HG03457 (cell line): ENCODE data around the gene PRDM2.
A peak's percentile ranks its signal among the peaks of the same experiment; 100 is the strongest.
"Not testable (repeated sequence)": the region's sequence is repeated elsewhere in the genome, so short reads cannot be mapped to it uniquely, and the experiment has no call there.

ENCODE experiments used
- ATAC-seq: cut with Tn5 transposase; IDR thresholded peaks from one replicate; pipeline ENCODE4 v1.9.1; 2021; ENCODE audit warnings: moderate number of reproducible peaks; ENCODE audit not compliant: unreplicated experiment

Gene PRDM2

DNA sequence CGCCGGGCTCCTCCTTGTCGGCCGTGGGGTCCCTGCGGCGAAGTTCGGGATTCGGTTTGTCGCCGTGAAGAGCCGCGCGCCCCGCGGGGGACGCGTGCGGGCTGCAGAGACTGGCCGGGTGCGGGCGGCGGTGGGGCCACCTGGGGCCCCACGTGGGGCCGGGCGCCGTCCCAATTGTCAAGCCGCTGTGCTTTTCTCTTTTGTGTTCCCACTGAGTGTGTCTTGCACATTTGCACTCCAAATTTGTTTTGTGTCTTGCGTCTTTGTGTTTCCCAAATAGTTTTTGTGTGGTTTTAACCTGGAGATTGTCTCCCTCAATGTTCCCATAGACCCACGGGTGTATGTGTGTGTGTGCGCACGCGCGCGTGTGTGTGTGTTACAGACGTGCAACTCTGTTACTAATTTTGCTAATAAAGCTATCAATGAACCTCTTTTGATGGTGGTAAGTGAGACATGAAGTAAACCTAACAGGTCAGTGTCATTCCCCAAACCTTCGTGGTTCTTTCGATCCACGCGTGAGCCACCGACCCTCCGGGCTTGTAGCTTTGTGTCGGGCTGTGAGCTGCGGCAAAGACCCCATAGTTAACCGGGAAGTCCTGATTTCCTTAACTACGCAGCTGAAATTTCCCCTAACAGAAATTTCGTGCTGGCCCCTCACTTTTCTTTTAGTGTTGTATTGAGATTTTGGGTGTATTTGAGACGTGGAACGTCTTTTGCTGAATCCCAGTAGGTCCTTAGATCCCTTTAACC is 708 bp downstream of the PRDM2 start:
- ATAC-seq, result peak; percentile 23

DNA sequence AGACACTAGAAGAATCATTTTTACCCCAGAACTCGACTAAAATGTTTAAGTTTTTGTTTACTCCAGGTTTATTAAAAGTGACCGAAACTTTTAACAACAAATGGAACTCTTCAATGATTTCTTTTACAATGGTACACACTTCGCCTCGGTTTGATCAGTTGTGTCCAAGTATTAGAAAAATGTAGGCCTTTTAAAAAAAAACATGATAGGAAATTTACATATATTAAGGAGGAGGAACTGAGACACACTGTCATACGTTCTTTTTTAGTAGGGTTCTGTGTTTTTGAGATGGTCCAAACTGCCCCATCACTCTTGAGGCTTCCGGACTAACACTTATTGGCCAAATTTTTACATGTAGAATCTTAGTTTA is 1.3 kb downstream of the PRDM2 start:
- ATAC-seq, result no peak

DNA sequence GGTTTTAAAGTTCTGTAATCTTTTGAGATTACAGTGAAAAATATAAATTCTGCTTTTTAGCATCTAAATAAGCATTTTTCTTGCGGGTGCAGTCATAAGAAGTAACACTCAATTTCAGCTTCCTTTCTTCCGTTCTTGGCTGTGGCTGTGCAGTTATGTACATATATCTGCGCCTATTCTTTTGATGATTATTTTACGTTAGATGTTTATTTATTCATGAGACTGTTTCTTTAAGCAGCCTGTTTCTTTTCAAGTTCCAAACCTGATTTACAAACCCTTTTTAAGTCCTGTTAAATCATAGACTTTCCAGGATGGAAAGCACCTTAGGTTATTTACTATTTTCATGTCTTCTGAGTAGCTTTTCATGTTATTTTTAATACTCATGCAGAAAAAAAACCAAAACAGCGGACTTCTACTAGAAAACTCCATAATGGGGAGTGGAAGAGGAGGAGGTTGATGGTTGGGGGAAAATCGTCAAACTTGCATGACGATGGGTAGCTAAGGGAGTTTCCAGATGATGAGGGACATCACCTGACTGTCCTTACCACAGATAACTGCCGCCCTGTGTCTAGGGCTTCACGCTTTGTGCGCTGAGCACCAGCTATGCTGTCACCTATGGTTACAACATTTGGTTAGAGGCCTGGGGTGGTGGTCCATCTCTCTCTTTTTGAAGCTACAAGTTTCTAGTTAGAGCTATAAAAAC is 2.6 kb downstream of the PRDM2 start:
- ATAC-seq, result peak; percentile 68

DNA sequence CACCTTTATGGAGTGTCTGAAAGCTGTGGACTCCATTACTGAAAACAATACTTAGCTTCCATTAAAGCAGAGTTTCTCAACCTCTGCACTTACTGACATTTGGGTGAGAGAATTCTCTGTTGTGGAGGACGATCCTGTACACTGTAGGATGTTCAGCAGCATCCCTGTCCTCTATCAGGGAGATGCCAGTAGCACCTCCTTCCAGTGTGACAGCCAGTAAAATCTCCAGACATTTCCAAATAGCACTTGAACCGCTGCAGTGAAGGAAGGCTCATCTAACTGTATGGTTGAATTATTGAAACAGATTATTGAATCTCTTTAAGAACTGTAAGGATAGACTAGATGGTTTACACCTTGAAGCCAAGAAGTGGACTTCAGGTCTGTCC is 3.1 kb downstream of the PRDM2 start:
- peak; percentile 15 for ATAC-seq

DNA sequence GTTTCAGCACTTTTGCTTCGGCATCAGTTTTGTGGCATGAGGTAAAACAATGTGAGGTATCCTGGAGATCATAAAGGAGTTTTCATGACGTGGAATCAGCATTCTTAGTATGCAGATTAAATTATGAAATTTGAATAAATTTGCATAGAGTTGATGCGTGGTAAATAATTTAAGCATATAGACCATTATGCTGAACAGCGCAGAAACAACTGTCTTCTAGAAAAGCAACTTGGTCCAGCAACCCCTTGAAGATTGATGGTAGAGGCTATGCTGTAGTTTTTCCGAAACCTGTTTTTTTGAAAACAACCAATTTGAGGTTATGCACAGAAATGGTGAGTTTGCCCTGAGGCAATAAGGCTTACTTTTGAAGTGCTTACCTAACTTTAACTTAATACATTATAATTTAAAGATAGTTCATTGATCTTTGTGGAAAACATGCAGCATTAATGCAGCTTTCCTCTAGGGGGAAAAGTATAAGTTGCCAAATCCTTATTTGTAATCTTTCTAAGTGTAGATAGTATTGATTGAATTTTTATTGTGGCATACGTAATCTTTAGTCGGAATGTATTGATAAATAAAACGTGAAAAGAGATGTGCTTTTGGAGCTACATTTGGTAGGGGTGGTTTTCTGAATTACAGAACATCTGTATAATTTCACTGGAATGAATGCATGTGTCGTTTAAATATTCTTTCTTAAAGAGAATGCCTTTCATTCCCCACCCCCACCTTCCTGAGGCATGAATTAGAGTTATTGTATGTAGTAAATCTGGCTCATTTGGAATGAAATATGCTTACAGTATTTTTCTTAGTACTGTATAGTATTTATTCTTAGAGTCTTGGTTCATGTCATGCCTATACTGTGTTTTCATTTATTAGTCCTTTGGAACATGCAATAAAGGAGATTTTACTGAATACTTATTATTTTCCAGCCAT is 3.8 kb downstream of the PRDM2 start:
- no peak for ATAC-seq

DNA sequence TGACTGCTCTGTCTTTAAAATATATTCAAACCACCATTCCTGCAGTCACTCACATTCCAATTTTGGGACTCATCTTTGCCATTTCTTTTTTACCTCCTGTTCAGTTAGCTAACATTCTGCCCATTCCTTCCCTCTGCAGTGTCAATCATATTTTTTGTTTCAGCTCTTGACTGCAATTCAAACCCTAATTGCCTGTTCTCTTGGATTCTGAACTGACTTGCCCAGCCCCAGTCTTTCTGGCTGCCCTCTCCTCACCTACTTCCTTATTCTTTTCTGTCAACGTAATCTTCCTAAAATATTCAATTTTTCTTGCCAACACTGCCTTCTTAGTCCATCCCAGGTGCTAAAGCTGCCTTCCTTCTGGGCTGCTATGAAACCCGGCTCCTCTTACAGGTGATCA is 6.1 kb downstream of the PRDM2 start:
- no peak for ATAC-seq

DNA sequence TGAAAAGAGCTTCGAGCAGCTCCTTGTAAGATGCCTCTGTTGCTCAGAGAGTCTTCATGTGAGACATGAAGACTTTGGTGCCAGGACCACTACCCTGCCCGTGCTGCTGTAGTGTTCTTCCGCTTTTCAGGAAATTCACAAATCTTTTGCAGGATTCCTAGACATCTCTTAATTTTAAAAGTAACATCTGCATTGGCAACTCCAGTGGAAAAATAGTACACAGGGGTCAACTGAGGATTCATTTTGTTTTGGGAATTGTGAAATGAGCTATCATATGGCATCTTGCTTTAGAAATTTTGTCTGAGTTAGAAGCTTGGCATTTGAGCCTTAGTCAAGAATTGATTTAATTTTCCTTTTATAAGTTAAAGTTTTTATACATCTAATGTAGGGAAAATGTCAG is 7.2 kb downstream of the PRDM2 start:
- ATAC-seq, result no peak

DNA sequence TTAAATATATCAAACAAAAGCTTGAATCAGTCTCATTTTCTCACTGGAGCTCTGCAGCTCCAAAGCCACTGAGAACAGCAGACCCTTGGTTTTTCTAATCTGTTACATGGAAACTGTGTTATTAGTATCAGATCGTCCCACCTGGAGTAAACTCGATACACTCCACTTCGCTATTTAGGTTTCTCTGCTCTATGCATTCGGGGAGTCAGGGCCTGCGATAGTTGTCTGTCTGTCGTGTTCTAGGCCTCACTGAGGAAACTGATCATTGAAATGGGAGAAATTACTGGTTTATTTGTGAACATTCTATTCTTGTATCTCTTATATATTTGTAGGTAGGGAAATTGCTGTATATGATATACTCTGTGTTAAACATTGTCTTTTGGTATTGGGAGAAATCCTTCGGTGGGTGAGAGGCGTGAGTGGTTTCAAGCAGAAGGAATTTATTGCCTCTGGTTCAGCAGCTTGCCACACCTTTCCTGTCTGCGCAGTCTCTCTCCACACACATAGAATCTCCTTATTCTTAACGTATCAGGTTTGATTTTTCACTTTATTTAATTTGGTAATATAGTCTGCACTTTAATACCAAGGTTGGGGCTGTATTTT is 8.5 kb downstream of the PRDM2 start:
- no peak for ATAC-seq

DNA sequence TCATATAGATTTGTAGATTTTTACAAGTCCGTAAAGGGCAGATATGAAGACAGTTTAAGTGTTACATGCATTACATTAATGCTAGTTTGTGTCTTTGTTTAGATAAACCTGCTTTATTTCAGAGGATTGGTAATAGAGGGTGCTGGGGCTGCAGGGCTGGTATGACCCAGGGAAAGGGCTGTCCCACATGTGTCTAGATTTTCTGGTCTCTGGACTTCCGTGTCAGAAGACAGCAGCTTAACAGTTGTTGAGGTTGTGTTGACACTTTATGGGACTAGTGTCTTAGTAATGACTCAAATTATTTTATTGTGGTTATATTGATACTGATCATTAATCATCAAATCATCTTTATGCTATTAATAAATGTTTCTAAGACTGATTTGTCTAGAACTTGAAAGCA is 10.1 kb downstream of the PRDM2 start:
- ATAC-seq, result no peak

DNA sequence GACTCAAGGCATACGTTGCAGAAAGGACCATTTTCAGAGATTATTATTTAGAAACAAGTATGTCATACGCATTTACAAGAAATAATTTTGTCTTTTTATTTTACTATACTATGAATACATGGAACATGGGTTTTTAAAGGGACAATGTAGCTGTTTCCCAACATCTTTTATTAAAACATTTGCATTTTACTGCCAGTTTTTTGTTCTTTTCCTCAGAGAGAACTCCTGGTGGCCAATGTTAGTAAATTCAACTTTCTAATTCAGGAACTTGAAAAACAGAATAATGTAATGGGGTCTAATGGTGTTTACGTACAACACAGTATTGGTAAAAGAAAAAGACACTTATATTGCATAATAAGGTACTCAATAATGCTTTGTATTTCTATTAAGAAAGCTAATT is 14.9 kb downstream of the PRDM2 start:
- no peak for ATAC-seq

DNA sequence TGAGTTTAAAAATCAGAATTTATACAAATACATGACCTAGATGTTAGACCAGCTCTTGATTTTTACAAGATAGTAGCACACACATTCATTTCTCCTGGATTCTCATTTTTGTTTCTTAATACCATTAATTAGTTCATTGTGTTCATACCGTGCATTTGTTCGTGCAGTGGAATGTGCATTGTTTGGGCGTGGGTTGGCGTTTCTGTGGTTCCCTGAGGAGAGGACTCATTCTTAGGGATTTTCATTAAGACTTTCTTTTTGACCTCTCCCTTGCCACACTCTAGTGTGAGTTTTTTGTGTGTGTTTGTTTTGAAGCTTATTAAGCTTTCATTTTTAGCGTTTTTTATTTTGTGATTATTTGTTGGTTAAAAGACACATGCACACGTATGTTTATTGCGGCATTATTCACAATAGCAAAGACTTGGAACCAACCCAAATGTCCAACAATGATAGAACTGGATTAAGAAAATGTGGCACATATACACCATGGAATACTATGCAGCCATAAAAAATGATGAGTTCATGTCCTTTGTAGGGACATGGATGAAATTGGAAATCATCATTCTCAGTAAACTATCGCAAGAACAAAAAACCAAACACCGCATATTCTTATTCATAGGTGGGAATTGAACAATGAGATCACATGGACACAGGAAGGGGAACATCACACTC is 15.8 kb downstream of the PRDM2 start:
- ATAC-seq, result not testable (repeated sequence)

DNA sequence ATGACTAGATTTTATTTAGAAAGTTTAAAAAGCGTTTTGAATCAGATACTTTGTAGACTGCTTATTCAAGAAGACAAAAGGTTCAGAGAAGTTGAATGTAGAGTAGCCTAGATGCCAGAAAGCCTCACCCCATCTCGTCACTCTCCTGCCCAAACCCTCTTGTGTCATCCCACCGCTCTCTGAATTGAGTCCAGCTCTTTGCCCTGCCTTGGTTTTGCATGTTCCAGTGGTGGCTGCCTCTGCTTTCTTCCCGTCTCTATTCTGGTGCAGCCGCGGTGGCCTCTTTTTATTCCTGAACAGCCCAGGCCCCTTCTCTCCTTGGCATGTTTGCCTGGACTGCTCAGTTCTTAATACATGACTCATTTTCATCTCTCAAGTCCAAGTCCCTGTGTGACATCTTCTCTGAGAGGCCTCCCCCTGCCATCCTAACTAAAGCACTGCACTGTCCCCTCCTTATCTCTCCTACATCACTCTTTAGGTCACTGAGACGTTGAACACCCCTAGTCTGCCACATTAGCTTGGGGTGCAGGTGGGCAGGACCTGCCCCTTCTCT is 22.9 kb downstream of the PRDM2 start:
- ATAC-seq, result no peak

DNA sequence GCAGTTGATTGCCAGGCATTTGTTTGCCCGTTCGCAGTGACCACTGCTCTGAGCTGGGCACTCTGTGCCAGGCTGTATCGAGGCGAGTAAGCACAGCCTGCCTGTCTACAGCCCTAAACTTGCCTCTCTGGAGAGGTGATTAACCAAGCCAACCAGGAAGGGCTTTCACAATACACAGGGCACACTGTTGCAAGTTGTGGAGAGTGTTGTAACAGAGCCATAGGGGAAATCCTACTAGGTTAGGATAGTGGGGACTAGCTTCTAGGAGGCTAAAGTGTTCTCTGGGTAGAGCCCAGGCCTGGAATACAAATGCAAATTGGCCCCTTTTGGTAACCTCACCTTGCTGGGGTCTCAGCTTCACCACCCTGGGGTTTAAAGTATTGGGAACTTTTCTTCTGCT is 23.8 kb downstream of the PRDM2 start:
- no peak for ATAC-seq

DNA sequence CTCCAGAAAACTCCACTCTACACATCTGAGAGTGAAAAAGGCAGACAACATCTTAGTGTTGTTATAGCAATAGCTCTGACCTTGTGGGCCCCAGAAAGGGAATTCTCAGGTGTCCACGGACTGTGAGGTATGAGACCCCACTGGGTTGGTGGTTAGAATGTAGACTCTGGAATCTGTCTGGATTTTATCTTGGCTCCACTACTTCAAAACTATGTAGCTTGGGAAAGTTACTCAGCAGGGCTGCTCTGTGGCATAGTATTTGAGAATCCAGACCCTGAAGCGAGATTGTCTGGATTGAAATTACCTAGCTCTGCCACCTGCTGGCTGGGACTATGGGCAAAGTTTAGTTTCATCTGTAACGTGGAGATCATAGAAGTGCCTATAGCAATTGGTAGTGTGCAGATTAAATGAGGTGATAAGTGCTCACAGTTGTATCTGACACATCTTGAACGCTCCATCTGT is 25.8 kb downstream of the PRDM2 start:
- no peak for ATAC-seq

DNA sequence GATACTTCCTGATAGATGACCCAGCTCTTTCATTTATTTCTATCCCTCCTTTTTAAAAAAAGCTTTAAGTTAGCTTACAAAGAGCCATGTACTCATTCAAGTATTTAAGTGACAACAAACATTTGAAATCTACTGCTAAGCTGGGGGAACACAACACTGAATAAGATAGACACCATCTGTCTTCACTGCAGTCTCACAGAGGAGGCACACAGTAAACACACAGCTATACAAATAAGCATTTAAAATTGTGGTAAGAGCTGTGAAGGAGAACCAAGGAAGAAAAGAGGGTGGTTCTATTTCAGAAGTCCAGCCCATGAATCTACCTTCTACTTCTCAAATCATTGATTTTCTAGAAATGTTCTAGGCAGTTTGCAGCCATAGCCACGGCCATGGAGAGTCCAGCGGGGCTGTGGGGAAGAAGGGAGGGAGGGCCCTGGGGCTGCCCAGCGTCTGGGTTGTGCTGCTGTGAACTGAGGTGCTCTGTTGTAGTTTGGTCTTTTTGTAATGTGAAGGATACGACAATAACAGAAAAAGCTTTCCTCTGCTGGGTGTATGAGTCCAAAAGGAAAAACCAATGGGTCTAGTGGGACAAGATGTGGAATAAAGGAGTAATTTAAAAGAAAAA is 28.2 kb downstream of the PRDM2 start:
- ATAC-seq, result no peak

DNA sequence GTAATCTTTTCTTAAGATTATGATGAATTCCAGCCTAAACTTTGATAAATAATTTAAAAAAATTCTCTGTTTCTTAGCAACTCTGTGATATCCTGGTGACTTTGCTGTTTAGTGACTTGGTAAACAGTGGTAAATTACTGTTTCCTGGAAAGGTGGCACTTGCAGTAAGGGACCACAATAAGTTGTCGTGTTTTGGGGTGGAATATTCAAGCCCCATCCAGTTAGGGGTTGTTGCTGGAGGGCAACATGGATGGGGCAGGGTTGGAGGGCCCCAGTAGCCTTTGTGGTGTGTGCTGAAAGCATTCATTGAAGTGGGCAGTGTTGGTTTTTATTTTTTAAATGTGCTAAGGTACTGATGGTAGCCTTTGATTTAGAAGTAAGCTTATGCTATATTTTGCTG is 30.3 kb downstream of the PRDM2 start:
- no peak for ATAC-seq

DNA sequence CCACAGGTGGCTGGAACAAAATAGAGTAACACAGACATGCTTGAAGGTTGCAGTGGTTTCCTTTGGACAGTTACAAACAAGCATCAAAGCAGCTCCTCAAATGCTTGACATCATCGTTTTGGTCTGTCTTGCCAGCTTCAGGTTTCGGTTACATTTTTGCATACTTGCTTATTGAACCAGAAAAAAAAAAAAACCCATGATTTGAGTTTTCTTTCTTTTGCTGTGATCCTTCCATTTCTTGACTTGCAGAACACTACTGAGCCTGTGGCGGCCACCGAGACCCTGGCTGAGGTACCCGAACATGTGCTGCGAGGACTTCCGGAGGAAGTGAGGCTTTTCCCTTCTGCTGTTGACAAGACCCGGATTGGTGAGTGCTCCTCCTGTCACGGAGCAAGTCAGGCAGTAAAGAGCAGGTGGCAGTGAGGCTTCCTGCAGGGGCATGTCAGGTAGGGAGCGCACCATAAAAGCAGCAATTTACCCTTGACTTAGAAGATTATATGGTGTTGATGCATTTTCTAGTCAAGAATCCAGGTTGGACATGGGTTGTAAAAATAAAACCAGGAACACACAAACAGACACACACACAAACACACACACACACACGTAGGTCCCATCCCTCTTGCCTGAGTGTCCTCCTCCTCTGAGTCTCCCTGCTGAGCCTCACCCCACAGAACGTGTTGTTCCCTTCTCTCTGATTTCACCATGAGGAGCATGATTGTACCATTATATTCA is 30.9 kb downstream of the PRDM2 start:
- ATAC-seq, result peak; percentile 85

DNA sequence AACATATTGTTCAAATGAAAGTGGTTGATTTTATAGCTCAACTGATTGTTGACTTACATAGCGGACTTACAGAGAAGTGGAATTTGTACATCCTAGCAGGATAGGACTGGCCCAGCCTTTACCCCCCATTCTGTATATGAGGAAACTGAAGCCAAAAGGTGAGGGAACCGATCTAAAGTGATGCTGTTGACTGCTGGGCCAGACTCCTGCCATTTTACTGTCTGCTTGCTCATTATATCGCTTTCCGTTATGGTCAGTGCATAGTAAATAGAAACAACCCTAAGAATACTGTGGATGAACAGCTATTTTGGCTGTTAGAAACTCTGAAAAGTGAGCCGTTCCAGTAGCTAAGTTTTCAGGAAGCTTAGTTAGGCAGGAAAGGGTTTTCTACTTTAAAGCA is 31.9 kb downstream of the PRDM2 start:
- no peak for ATAC-seq

DNA sequence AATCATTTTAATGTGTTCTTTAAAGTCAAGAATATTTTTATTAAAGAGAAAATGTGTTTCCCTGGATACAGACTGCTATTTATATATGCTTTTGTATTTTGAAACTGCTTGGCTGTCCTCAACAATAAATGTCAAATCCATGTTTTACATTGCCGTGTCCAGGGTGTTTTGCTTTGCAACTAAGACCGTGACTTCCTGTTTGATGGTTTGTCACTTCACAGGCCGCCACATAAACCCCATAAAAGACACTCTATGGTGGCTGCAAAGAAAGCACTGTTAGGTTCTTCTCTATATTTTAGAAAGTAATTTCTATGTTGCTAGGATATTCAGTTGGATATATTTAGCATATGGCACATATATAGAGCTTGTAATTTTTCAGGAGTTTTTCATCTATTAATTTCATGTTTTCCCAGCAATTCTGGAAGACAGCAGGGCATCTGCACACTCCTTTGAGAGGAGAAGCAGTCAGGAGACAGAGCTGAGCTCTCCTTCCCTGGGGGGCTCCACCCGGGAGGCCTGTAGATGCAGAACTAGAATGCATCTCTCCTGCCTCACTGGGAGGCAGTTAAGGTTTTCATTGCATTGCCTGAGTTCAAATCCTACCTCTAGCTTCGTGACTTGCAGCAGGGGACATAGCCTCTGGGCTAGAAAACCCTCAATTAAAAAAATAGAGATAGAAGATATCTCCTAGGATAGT is 33.1 kb downstream of the PRDM2 start:
- no peak for ATAC-seq
